HEK293 (cell line): ENCODE measurements around the gene PLAAT2.

Experiments
- CTCF ChIA-PET: fragments of 350-600 bp; formaldehyde crosslinking; extraction: SDS; loops from one replicate; lab custom pipeline; 2021; ENCODE audit warnings: antibody characterized with exemption; lab: Yijun Ruan, JAX
- POLR2A ChIA-PET: fragments of 300-600 bp; formaldehyde crosslinking; extraction: SDS; loops from one replicate; lab custom pipeline; 2020; ENCODE audit warnings: antibody characterized with exemption, inconsistent platforms; lab: Yijun Ruan, JAX
- H3K27ac ChIP-seq: fragments of 200-500 bp; sonication (Bioruptor generic); 2 replicates; pipeline ENCODE4 v1.5.1; 2014; ENCODE audit warnings: low read depth, low read length, control low read depth, inconsistent platforms; ENCODE audit errors: extremely low read depth
- H3K36me3 ChIP-seq, 2 experiments: fragments of 200-500 bp in 1 of 2; sonication (Bioruptor generic) in 1 of 2; 1 replicate in 1 of 2; 2 replicates in 1 of 2; pipeline ENCODE4 v1.5.1; 2014 to 2017; ENCODE audit warnings: inconsistent platforms in 2 of 2, low read length in 2 of 2; ENCODE audit not compliant: control insufficient read depth in 2 of 2, insufficient read depth in 1 of 2
- H3K4me1 ChIP-seq: fragments of 200-500 bp; sonication (Bioruptor generic); 2 replicates; pipeline ENCODE4 v1.5.1; 2014; ENCODE audit warnings: mild to moderate bottlenecking, low read length, inconsistent platforms; ENCODE audit not compliant: control insufficient read depth, insufficient read depth
- H3K4me3 ChIP-seq: 2 replicates; pipeline ENCODE4 v1.5.1; 2011; ENCODE audit warnings: low read depth, mild to moderate bottlenecking, control low read depth, low read length, moderate library complexity
- H3K9me3 ChIP-seq: fragments of 200-500 bp; sonication (Bioruptor generic); 2 replicates; pipeline ENCODE4 v1.5.1; 2014; ENCODE audit warnings: low read depth, low read length, inconsistent platforms; ENCODE audit not compliant: control insufficient read depth, insufficient read depth
- GLI2 ChIP-seq: fragments of 450-650 bp; formaldehyde crosslinking; IDR thresholded peaks from 2 replicates; pipeline ENCODE4; 2017; ENCODE audit warnings: missing biosample characterization, missing genetic modification characterization, low read depth, borderline replicate concordance
- PRDM4 ChIP-seq: fragments of 450-650 bp; formaldehyde crosslinking; IDR thresholded peaks from 2 replicates; pipeline ENCODE4 v1.5.1; 2017; ENCODE audit warnings: missing biosample characterization, missing genetic modification characterization
- SALL2 ChIP-seq: fragments of 450-650 bp; formaldehyde crosslinking; IDR thresholded peaks from 2 replicates; pipeline ENCODE4 v1.5.0; 2017; ENCODE audit warnings: missing biosample characterization, mild to moderate bottlenecking, missing genetic modification characterization, borderline replicate concordance
- SCRT2 ChIP-seq: fragments of 450-650 bp; formaldehyde crosslinking; IDR thresholded peaks from 2 replicates; pipeline ENCODE4 v1.5.1; 2016; ENCODE audit warnings: missing biosample characterization, missing genetic modification characterization
- SP2 ChIP-seq: fragments of 450-650 bp; formaldehyde crosslinking; IDR thresholded peaks from 2 replicates; pipeline ENCODE4 v1.5.1; 2016; ENCODE audit warnings: missing biosample characterization, missing genetic modification characterization
- ZBTB44 ChIP-seq: fragments of 450-650 bp; IDR thresholded peaks from 2 replicates; pipeline ENCODE4 v1.5.1; 2018; ENCODE audit warnings: missing biosample characterization, mild to moderate bottlenecking, missing genetic modification characterization
- ZFHX2 ChIP-seq: fragments of 450-650 bp; formaldehyde crosslinking; conservative IDR thresholded peaks from 2 replicates; pipeline ENCODE4 v1.5.1; 2016; ENCODE audit warnings: missing biosample characterization, missing genetic modification characterization
- ZNF10 ChIP-seq: fragments of 450-650 bp; formaldehyde crosslinking; IDR thresholded peaks from 2 replicates; pipeline ENCODE4 v1.5.1; 2017; ENCODE audit warnings: missing biosample characterization, missing genetic modification characterization
- ZNF146 ChIP-seq: fragments of 450-650 bp; formaldehyde crosslinking; IDR thresholded peaks from 2 replicates; pipeline ENCODE4 v1.5.1; 2016; ENCODE audit warnings: missing biosample characterization, missing genetic modification characterization
- ZNF169 ChIP-seq: fragments of 450-650 bp; formaldehyde crosslinking; IDR thresholded peaks from 2 replicates; pipeline ENCODE4 v1.5.1; 2016; ENCODE audit warnings: missing biosample characterization, missing genetic modification characterization
- ZNF366 ChIP-seq: fragments of 450-650 bp; formaldehyde crosslinking; conservative IDR thresholded peaks from 2 replicates; pipeline ENCODE4 v1.5.1; 2016; ENCODE audit warnings: missing biosample characterization, missing genetic modification characterization
- ZNF391 ChIP-seq: fragments of 450-650 bp; formaldehyde crosslinking; IDR thresholded peaks from 2 replicates; pipeline ENCODE4 v1.5.1; 2016; ENCODE audit warnings: low read depth, missing biosample characterization, missing genetic modification characterization, borderline replicate concordance
- ZNF404 ChIP-seq: fragments of 450-650 bp; formaldehyde crosslinking; IDR thresholded peaks from 2 replicates; pipeline ENCODE4 v1.5.1; 2017; ENCODE audit warnings: missing biosample characterization, missing genetic modification characterization
- ZNF423 ChIP-seq: fragments of 450-650 bp; formaldehyde crosslinking; IDR thresholded peaks from 2 replicates; pipeline ENCODE4 v1.5.1; 2016; ENCODE audit warnings: missing biosample characterization, missing genetic modification characterization
- ZNF791 ChIP-seq: fragments of 450-650 bp; formaldehyde crosslinking; IDR thresholded peaks from 2 replicates; pipeline ENCODE4 v1.5.1; 2016; ENCODE audit warnings: missing biosample characterization, missing genetic modification characterization
- ZXDB ChIP-seq: fragments of 450-650 bp; formaldehyde crosslinking; IDR thresholded peaks from 2 replicates; pipeline ENCODE4 v1.5.1; 2016; ENCODE audit warnings: missing biosample characterization, missing genetic modification characterization
- TF ChIP-seq, protein P1 (sequence below): fragments of 450-650 bp; formaldehyde crosslinking; IDR thresholded peaks from 2 replicates; pipeline ENCODE4 v1.5.1; 2016; ENCODE audit warnings: missing biosample characterization, missing genetic modification characterization, low read depth
- TF ChIP-seq, protein P2 (sequence below): fragments of 450-650 bp; formaldehyde crosslinking; IDR thresholded peaks from 2 replicates; pipeline ENCODE4 v1.5.1; 2016; ENCODE audit warnings: missing biosample characterization, missing genetic modification characterization, borderline replicate concordance

The PLAAT2 gene

GRCh38 chr11:63549411-63549810 lies 13.8 kb downstream of the PLAAT2 start:
- Histone ChIP-seq H3K27ac (no peak overlapping the region), H3K9me3 (no peaks in the 10 kb centered on the region), H3K4me3 (no peak overlapping the region), H3K36me3 (no peaks in the 10 kb centered on the region), H3K4me1 (no peaks in the 10 kb centered on the region)
- TF ChIP-seq ZNF391 (tag by site-specific recombination), result no peak
- TF ChIP-seq, protein P1, sequence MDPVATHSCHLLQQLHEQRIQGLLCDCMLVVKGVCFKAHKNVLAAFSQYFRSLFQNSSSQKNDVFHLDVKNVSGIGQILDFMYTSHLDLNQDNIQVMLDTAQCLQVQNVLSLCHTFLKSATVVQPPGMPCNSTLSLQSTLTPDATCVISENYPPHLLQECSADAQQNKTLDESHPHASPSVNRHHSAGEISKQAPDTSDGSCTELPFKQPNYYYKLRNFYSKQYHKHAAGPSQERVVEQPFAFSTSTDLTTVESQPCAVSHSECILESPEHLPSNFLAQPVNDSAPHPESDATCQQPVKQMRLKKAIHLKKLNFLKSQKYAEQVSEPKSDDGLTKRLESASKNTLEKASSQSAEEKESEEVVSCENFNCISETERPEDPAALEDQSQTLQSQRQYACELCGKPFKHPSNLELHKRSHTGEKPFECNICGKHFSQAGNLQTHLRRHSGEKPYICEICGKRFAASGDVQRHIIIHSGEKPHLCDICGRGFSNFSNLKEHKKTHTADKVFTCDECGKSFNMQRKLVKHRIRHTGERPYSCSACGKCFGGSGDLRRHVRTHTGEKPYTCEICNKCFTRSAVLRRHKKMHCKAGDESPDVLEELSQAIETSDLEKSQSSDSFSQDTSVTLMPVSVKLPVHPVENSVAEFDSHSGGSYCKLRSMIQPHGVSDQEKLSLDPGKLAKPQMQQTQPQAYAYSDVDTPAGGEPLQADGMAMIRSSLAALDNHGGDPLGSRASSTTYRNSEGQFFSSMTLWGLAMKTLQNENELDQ (tag by site-specific recombination), result no peak
- no peak for TF ChIP-seq ZXDB (tag by site-specific recombination)
- TF ChIP-seq ZNF146 (tag by site-specific recombination), result no peak
- no peak for TF ChIP-seq ZNF366 (tag by site-specific recombination)
- TF ChIP-seq ZNF169 (tag by site-specific recombination), result no peak
- TF ChIP-seq ZFHX2 (tag by site-specific recombination), result no peak
- TF ChIP-seq ZNF423 (tag by site-specific recombination), result no peak
- no peak for TF ChIP-seq ZNF404 (tag by site-specific recombination)
- no peak for TF ChIP-seq ZNF10 (tag by site-specific recombination)
- no peak for TF ChIP-seq SP2
- no peak for TF ChIP-seq PRDM4 (tag by site-specific recombination)
- TF ChIP-seq ZBTB44, result no peak
- TF ChIP-seq ZNF791 (tag by site-specific recombination), result no peak
- TF ChIP-seq SCRT2 (tag by site-specific recombination), result no peak
- TF ChIP-seq SALL2 (tag by site-specific recombination), result no peak
- TF ChIP-seq, protein P2, sequence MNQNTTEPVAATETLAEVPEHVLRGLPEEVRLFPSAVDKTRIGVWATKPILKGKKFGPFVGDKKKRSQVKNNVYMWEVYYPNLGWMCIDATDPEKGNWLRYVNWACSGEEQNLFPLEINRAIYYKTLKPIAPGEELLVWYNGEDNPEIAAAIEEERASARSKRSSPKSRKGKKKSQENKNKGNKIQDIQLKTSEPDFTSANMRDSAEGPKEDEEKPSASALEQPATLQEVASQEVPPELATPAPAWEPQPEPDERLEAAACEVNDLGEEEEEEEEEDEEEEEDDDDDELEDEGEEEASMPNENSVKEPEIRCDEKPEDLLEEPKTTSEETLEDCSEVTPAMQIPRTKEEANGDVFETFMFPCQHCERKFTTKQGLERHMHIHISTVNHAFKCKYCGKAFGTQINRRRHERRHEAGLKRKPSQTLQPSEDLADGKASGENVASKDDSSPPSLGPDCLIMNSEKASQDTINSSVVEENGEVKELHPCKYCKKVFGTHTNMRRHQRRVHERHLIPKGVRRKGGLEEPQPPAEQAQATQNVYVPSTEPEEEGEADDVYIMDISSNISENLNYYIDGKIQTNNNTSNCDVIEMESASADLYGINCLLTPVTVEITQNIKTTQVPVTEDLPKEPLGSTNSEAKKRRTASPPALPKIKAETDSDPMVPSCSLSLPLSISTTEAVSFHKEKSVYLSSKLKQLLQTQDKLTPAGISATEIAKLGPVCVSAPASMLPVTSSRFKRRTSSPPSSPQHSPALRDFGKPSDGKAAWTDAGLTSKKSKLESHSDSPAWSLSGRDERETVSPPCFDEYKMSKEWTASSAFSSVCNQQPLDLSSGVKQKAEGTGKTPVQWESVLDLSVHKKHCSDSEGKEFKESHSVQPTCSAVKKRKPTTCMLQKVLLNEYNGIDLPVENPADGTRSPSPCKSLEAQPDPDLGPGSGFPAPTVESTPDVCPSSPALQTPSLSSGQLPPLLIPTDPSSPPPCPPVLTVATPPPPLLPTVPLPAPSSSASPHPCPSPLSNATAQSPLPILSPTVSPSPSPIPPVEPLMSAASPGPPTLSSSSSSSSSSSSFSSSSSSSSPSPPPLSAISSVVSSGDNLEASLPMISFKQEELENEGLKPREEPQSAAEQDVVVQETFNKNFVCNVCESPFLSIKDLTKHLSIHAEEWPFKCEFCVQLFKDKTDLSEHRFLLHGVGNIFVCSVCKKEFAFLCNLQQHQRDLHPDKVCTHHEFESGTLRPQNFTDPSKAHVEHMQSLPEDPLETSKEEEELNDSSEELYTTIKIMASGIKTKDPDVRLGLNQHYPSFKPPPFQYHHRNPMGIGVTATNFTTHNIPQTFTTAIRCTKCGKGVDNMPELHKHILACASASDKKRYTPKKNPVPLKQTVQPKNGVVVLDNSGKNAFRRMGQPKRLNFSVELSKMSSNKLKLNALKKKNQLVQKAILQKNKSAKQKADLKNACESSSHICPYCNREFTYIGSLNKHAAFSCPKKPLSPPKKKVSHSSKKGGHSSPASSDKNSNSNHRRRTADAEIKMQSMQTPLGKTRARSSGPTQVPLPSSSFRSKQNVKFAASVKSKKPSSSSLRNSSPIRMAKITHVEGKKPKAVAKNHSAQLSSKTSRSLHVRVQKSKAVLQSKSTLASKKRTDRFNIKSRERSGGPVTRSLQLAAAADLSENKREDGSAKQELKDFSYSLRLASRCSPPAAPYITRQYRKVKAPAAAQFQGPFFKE, result no peak
- TF ChIP-seq GLI2 (tag by site-specific recombination), result no peak
- POLR2A ChIA-PET, result no interaction called here
- CTCF ChIA-PET, result no interaction called here
